ENCODE data around the gene ZBTB20.

DNA sequence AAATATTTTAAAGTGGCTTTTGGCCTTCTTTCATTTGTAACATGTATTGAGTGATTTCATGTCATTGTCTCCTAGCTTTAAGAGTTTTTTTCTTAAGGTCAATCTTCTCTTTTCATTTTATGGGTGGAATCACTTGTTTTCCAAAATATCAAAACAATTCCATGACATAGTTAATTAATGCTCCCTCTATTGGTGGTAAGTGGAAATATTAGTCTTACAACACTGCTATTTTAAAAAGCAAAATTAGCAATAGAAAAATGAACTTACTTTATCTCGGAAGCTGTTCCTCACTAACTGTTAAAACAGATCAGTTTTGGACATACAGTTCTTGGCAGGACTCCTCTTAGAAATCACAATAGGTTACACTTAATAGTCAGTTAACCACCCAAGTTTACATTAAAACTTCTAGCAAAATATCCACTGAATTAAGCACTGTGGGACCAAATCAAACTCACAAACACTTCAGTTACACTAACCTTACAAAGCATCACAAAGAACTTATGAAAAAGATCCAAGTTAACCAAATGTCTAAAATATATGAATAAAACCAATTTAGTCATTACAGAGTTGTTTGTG lies 810.9 kb downstream of the ZBTB20 start:
- no peak for TF ChIP-seq POLR2A (IDR thresholded peaks at IDR 0.05)
- TF ChIP-seq, protein P1, sequence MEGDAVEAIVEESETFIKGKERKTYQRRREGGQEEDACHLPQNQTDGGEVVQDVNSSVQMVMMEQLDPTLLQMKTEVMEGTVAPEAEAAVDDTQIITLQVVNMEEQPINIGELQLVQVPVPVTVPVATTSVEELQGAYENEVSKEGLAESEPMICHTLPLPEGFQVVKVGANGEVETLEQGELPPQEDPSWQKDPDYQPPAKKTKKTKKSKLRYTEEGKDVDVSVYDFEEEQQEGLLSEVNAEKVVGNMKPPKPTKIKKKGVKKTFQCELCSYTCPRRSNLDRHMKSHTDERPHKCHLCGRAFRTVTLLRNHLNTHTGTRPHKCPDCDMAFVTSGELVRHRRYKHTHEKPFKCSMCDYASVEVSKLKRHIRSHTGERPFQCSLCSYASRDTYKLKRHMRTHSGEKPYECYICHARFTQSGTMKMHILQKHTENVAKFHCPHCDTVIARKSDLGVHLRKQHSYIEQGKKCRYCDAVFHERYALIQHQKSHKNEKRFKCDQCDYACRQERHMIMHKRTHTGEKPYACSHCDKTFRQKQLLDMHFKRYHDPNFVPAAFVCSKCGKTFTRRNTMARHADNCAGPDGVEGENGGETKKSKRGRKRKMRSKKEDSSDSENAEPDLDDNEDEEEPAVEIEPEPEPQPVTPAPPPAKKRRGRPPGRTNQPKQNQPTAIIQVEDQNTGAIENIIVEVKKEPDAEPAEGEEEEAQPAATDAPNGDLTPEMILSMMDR (IDR thresholded peaks at IDR 0.05): peak in 1 of 4 experiments; percentile 31
- no peak for TF ChIP-seq POLR2AphosphoS5 (IDR thresholded peaks at IDR 0.05)
